Activated B cell treated with CpG ODN at 0.5 μM for 24 hours (primary cell): Measurements from ENCODE around the gene SEMA3B. TPM values are rescaled to one million over a fixed set of nuclear protein-coding genes. Genes with fewer than 3 reads are reported as not detected.
A peak's percentile ranks its signal among the peaks of the same experiment; 100 is the strongest.

Experiments used
- ATAC-seq: fragments of 200-7000 bp; cut with Tn5 transposase; one replicate; pipeline ENCODE4 v1.10.0; 2021; ENCODE audit warnings: low read depth, mild to moderate bottlenecking, moderate library complexity
- CTCF ChIA-PET: fragments of 350-600 bp; sonication (Branson Sonifier 250); formaldehyde crosslinking; loops from one replicate; lab custom pipeline; 2021; ENCODE audit warnings: antibody characterized with exemption; lab: Charles Lee
- POLR2A ChIA-PET: fragments of 350-600 bp; sonication (Branson Sonifier 250); formaldehyde crosslinking; loops from one replicate; lab custom pipeline; 2021; ENCODE audit warnings: antibody characterized with exemption; lab: Charles Lee
- DNase-seq: peaks from one replicate; pipeline ENCODE4 v3.0.0; 2022
- H3K27ac Mint-ChIP-seq: one replicate; pipeline ENCODE4 v1.8.0; 2020; ENCODE audit warnings: mixed read lengths
- H3K27me3 Mint-ChIP-seq: one replicate; pipeline ENCODE4 v1.8.0; 2021; ENCODE audit warnings: mixed read lengths
- H3K36me3 Mint-ChIP-seq: one replicate; pipeline ENCODE4 v1.8.0; 2021; ENCODE audit warnings: low read depth, mixed read lengths
- H3K4me1 Mint-ChIP-seq: one replicate; pipeline ENCODE4 v1.8.0; 2021; ENCODE audit warnings: mixed read lengths
- H3K4me3 Mint-ChIP-seq: one replicate; pipeline ENCODE4 v1.8.0; 2020; ENCODE audit warnings: mild to moderate bottlenecking, mixed read lengths
- H3K9me3 Mint-ChIP-seq: one replicate; pipeline ENCODE4 v1.8.0; 2020; ENCODE audit warnings: mixed read lengths
- CTCF ChIP-seq: fragments of 200-600 bp; IDR thresholded peaks from one replicate; pipeline ENCODE4 v1.8.0; 2022; ENCODE audit warnings: antibody characterized with exemption, mild to moderate bottlenecking
- intact Hi-C: fragments of 100-400 bp; cut with micrococcal nuclease; formaldehyde crosslinking; loops from one replicate; pipeline ENCODE4 v1.15.1; 2024
- total RNA-seq: library from RNA; stranded (reverse); gene quantifications from 2 replicates; pipeline ENCODE4 v1.2.3, GENCODE V29; 2022

Gene SEMA3B
- total RNA-seq, 1 donor from 2014 or later = not detected

- peak; percentile 46 for DNase-seq
- TF ChIP-seq CTCF = no peak
- Mint-ChIP-seq H3K9me3 (no peaks in the 10 kb centered on the region), H3K4me3 (peak overlapping the region; percentile 58), H3K4me1 (peaks cover 25% of the 10 kb centered on the region), H3K27me3 (peaks cover 30% of the 10 kb centered on the region), H3K27ac (peak overlapping the region; percentile 66), H3K36me3 (no peaks in the 10 kb centered on the region)
- intact Hi-C loops = loop anchor here (1.0 kb wide), 1 partner anchor 50 kb away; no protein-coding TSS in a partner anchor
- ChIA-PET CTCF (no interaction called here), POLR2A (interaction anchor here (0.7 to 1.0 kb wide), 3 partner anchors 31 to 85 kb away, joined by 4 to 6 read pairs (median 5); no protein-coding TSS in a partner anchor)
- ATAC-seq = peak; percentile 20
These were observed 5.6 kb downstream of the SEMA3B start for GRCh38 chr3:50274371-50275104.

DNA sequence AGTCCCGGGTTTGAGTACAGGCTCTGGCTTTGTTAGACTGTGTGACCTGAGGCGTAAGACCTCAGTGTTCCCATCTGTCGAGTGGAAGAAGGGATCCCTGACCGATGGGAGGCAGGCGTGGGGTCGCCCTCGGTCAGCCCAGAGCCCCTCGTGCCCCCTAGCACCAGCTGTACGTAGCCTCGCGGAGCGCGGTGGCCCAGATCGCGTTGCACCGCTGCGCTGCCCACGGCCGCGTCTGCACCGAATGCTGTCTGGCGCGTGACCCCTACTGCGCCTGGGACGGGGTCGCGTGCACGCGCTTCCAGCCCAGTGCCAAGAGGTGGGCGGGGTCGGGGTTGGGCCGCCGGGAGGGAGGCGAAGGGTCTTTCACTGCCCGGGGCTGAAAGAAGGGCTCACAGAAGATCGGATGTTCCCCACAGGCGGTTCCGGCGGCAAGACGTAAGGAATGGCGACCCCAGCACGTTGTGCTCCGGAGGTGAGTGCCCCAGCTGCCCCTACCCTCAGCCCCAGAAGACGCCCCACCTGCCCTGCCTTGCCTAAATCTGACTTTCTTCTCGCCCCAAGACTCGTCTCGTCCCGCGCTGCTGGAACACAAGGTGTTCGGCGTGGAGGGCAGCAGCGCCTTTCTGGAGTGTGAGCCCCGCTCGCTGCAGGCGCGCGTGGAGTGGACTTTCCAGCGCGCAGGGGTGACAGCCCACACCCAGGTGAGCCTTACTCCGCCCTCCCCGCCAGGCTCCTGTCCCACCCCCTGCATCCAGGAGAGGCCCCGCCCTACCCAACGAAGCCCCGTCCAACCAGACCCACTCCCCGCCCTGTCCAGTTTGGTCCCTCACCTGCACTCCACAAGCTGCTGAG lies 6.4 kb downstream of the SEMA3B start:
- no peak for TF ChIP-seq CTCF
- no peak overlapping the region for H3K27ac Mint-ChIP-seq
- ChIA-PET CTCF (no interaction called here), POLR2A (interaction anchor here (0.7 to 1.0 kb wide), 3 partner anchors 32 to 86 kb away, joined by 4 to 6 read pairs (median 5); no protein-coding TSS in a partner anchor)
- intact Hi-C loops = no loop called here
- peaks cover 30% of the 10 kb centered on the region for H3K27me3 Mint-ChIP-seq
- H3K4me1 Mint-ChIP-seq = peaks cover 25% of the 10 kb centered on the region
- H3K36me3 Mint-ChIP-seq = no peaks in the 10 kb centered on the region
- ATAC-seq (no peak), DNase-seq (no peak)
- H3K4me3 Mint-ChIP-seq = no peak overlapping the region
- no peaks in the 10 kb centered on the region for H3K9me3 Mint-ChIP-seq

GRCh38 chr3:50275996-50276761 lies 7.2 kb downstream of the SEMA3B start:
- ATAC-seq (no peak), DNase-seq (no peak)
- Mint-ChIP-seq H3K27ac (no peak overlapping the region), H3K27me3 (peaks cover 30% of the 10 kb centered on the region), H3K4me1 (peaks cover 25% of the 10 kb centered on the region), H3K36me3 (no peaks in the 10 kb centered on the region), H3K9me3 (no peaks in the 10 kb centered on the region), H3K4me3 (no peak overlapping the region)
- ChIA-PET POLR2A (interaction anchor here (0.6 kb wide), 1 partner anchor 145 kb away, joined by 5 read pairs; no protein-coding TSS in a partner anchor), CTCF (interaction anchor here (2.0 kb wide), 1 partner anchor 48 kb away, joined by 5 read pairs; no protein-coding TSS in a partner anchor)
- intact Hi-C loops = no loop called here
- TF ChIP-seq CTCF = no peak

DNA sequence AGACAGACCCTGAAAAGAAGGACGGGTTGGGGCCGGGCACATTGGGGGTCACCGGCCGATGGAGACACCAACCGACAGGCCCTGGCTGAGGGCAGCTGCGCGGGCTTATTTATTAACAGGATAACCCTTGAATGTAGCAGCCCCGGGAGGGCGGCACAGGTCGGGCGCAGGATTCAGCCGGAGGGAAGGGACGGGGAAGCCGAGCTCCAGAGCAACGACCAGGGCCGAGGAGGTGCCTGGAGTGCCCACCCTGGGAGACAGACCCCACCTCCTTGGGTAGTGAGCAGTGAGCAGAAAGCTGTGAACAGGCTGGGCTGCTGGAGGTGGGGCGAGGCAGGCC lies 7.8 kb downstream of the SEMA3B start:
- CTCF ChIA-PET = interaction anchor here (0.7 to 2.0 kb wide), 2 partner anchors 47 to 82 kb away, joined by 3 to 5 read pairs; no protein-coding TSS in a partner anchor
- no peak for DNase-seq
- ATAC-seq = no peak
- H3K4me3 Mint-ChIP-seq = no peak overlapping the region
- no peaks in the 10 kb centered on the region for H3K36me3 Mint-ChIP-seq
- no peak for TF ChIP-seq CTCF
- H3K9me3 Mint-ChIP-seq = no peaks in the 10 kb centered on the region
- H3K27ac Mint-ChIP-seq = no peak overlapping the region
- H3K4me1 Mint-ChIP-seq = peaks cover 25% of the 10 kb centered on the region
- POLR2A ChIA-PET = no interaction called here
- H3K27me3 Mint-ChIP-seq = peaks cover 30% of the 10 kb centered on the region
- intact Hi-C loops = no loop called here
